Effector memory CD8-positive, alpha-beta T cell (primary cell): ENCODE data around the gene EGLN1.

Source experiments
- ATAC-seq: fragments of 150-1000 bp; cut with Tn5 transposase; replicated peaks from 2 replicates; pipeline ENCODE4 v1.10.0; 2021; ENCODE audit warnings: mild to moderate bottlenecking, moderate library complexity
- DNase-seq, 3 experiments: peaks; one replicate each; pipeline ENCODE4 v3.0.0; 2021
- H3K27ac Mint-ChIP-seq, 2 donors: one replicate each; pipeline ENCODE4 v1.8.0; 2022; ENCODE audit warnings: mild to moderate bottlenecking in 2 of 2, mixed read lengths in 2 of 2, moderate library complexity in 2 of 2
- H3K27me3 Mint-ChIP-seq, 2 donors: one replicate each; pipeline ENCODE4 v1.8.0; 2022; ENCODE audit warnings: mixed read lengths in 2 of 2
- H3K36me3 Mint-ChIP-seq: one replicate; pipeline ENCODE4 v1.8.0; 2022; ENCODE audit warnings: mild to moderate bottlenecking, moderate library complexity, mixed read lengths; ENCODE audit not compliant: insufficient read depth
- H3K4me1 Mint-ChIP-seq, 2 donors: one replicate each; pipeline ENCODE4 v1.8.0; 2022; ENCODE audit warnings: low read depth in 2 of 2, mixed read lengths in 2 of 2
- H3K4me3 Mint-ChIP-seq, 2 donors: one replicate each; pipeline ENCODE4 v1.8.0; 2022; ENCODE audit warnings: mild to moderate bottlenecking in 2 of 2, mixed read lengths in 2 of 2, moderate library complexity in 2 of 2
- H3K9me3 Mint-ChIP-seq, 2 donors: one replicate each; pipeline ENCODE4 v1.8.0; 2022; ENCODE audit warnings: mixed read lengths in 2 of 2

EGLN1 gene

GRCh38 chr1:231383159-231383860 lies 38.8 kb downstream of the EGLN1 start:
- no peak overlapping the region for H3K4me3 Mint-ChIP-seq
- H3K4me1 Mint-ChIP-seq, result peaks cover 21 to 37% of the 10 kb centered on the region in 2 donors
- DNase-seq (no peak), ATAC-seq (no peak)
- no peaks in the 10 kb centered on the region for H3K27me3 Mint-ChIP-seq
- H3K36me3 Mint-ChIP-seq, result peaks cover 9% of the 10 kb centered on the region
- H3K9me3 Mint-ChIP-seq, result no peaks in the 10 kb centered on the region
- no peak overlapping the region for H3K27ac Mint-ChIP-seq

- H3K27me3 Mint-ChIP-seq, result no peaks in the 10 kb centered on the region
- no peaks in the 10 kb centered on the region for H3K9me3 Mint-ChIP-seq
- H3K27ac Mint-ChIP-seq, result no peak overlapping the region
- H3K4me3 Mint-ChIP-seq, result no peak overlapping the region
- ATAC-seq (no peak), DNase-seq (no peak)
- peaks cover 22 to 37% of the 10 kb centered on the region in 2 donors for H3K4me1 Mint-ChIP-seq
- H3K36me3 Mint-ChIP-seq, result peaks cover 5% of the 10 kb centered on the region
These were observed 39.7 kb downstream of the EGLN1 start for GRCh38 chr1:231382426-231382825.

GRCh38 chr1:231381729-231382128 lies 40.4 kb downstream of the EGLN1 start:
- Mint-ChIP-seq H3K27me3 (no peaks in the 10 kb centered on the region), H3K4me3 (no peak overlapping the region), H3K9me3 (no peaks in the 10 kb centered on the region), H3K27ac (peak overlapping the region in 1 of 2 donors; percentile 18), H3K4me1 (peaks cover 27 to 42% of the 10 kb centered on the region in 2 donors), H3K36me3 (no peaks in the 10 kb centered on the region)
- ATAC-seq, result no peak
- DNase-seq, result no peak

- Mint-ChIP-seq H3K36me3 (peaks cover 6% of the 10 kb centered on the region), H3K4me1 (peaks cover 28 to 41% of the 10 kb centered on the region in 2 donors), H3K27ac (peak overlapping the region; percentile 16 to 36), H3K27me3 (no peaks in the 10 kb centered on the region), H3K4me3 (peak overlapping the region in 1 of 2 donors; percentile 5), H3K9me3 (no peaks in the 10 kb centered on the region)
- DNase-seq (peak in 1 of 3 experiments; percentile 5), ATAC-seq (no peak)
These were observed 45.1 kb downstream of the EGLN1 start for GRCh38 chr1:231376875-231377549.

- no peaks in the 10 kb centered on the region for H3K9me3 Mint-ChIP-seq
- peaks cover 26 to 36% of the 10 kb centered on the region in 2 donors for H3K4me1 Mint-ChIP-seq
- H3K36me3 Mint-ChIP-seq, result peaks cover 6% of the 10 kb centered on the region
- H3K27ac Mint-ChIP-seq, result peak overlapping the region in 1 of 2 donors; percentile 16
- ATAC-seq (no peak), DNase-seq (no peak)
- no peak overlapping the region for H3K4me3 Mint-ChIP-seq
- H3K27me3 Mint-ChIP-seq, result no peaks in the 10 kb centered on the region
These were observed 46.0 kb downstream of the EGLN1 start for GRCh38 chr1:231376101-231376500.

- H3K27ac Mint-ChIP-seq, result no peak overlapping the region
- H3K36me3 Mint-ChIP-seq, result peaks cover 6% of the 10 kb centered on the region
- H3K4me1 Mint-ChIP-seq, result peaks cover 19 to 26% of the 10 kb centered on the region in 2 donors
- H3K27me3 Mint-ChIP-seq, result no peaks in the 10 kb centered on the region
- H3K4me3 Mint-ChIP-seq, result no peak overlapping the region
- DNase-seq, result no peak
- H3K9me3 Mint-ChIP-seq, result no peaks in the 10 kb centered on the region
- ATAC-seq, result no peak
These were observed 47.7 kb downstream of the EGLN1 start for GRCh38 chr1:231374394-231374793.

GRCh38 chr1:231372501-231372900 lies 49.6 kb downstream of the EGLN1 start:
- no peak for DNase-seq
- ATAC-seq, result no peak
- H3K9me3 Mint-ChIP-seq, result no peaks in the 10 kb centered on the region
- no peaks in the 10 kb centered on the region for H3K27me3 Mint-ChIP-seq
- H3K36me3 Mint-ChIP-seq, result peaks cover 15% of the 10 kb centered on the region
- no peak overlapping the region for H3K4me3 Mint-ChIP-seq
- peaks cover 7 to 10% of the 10 kb centered on the region in 2 donors for H3K4me1 Mint-ChIP-seq
- H3K27ac Mint-ChIP-seq, result no peak overlapping the region

GRCh38 chr1:231369282-231369681 lies 52.8 kb downstream of the EGLN1 start:
- no peak for DNase-seq
- Mint-ChIP-seq H3K27ac (peak overlapping the region in 1 of 2 donors; percentile 7), H3K9me3 (no peaks in the 10 kb centered on the region), H3K36me3 (peaks cover 29% of the 10 kb centered on the region), H3K4me3 (no peak overlapping the region), H3K4me1 (peaks cover 0 to 6% of the 10 kb centered on the region in 2 donors), H3K27me3 (no peaks in the 10 kb centered on the region)
- ATAC-seq, result no peak

GRCh38 chr1:231364192-231364591 lies 57.9 kb downstream of the EGLN1 start:
- ATAC-seq, result no peak
- peaks cover 0 to 15% of the 10 kb centered on the region in 2 donors for H3K4me1 Mint-ChIP-seq
- peaks cover 35% of the 10 kb centered on the region for H3K36me3 Mint-ChIP-seq
- H3K27ac Mint-ChIP-seq, result peak overlapping the region in 1 of 2 donors; percentile 16
- no peaks in the 10 kb centered on the region for H3K9me3 Mint-ChIP-seq
- H3K4me3 Mint-ChIP-seq, result no peak overlapping the region
- no peaks in the 10 kb centered on the region for H3K27me3 Mint-ChIP-seq
- no peak for DNase-seq

GRCh38 chr1:231363624-231364023 lies 58.5 kb downstream of the EGLN1 start:
- H3K4me3 Mint-ChIP-seq, result no peak overlapping the region

GRCh38 chr1:231362325-231362724 lies 59.8 kb downstream of the EGLN1 start:
- H3K9me3 Mint-ChIP-seq, result no peaks in the 10 kb centered on the region
- H3K27me3 Mint-ChIP-seq, result no peaks in the 10 kb centered on the region
- ATAC-seq (no peak), DNase-seq (no peak)
- H3K36me3 Mint-ChIP-seq, result peaks cover 27% of the 10 kb centered on the region
- H3K27ac Mint-ChIP-seq, result peak overlapping the region in 1 of 2 donors; percentile 57
- H3K4me3 Mint-ChIP-seq, result no peak overlapping the region
- H3K4me1 Mint-ChIP-seq, result peaks cover 3 to 22% of the 10 kb centered on the region in 2 donors

More at GRCh38 chr1:231363624-231364023, 58.5 kb downstream of the EGLN1 start:
- H3K36me3 Mint-ChIP-seq, result peaks cover 36% of the 10 kb centered on the region
- H3K9me3 Mint-ChIP-seq, result no peaks in the 10 kb centered on the region
- H3K4me1 Mint-ChIP-seq, result peaks cover 0 to 15% of the 10 kb centered on the region in 2 donors
- no peaks in the 10 kb centered on the region for H3K27me3 Mint-ChIP-seq
- no peak for DNase-seq
- peak overlapping the region in 1 of 2 donors; percentile 57 for H3K27ac Mint-ChIP-seq
- no peak for ATAC-seq

- Mint-ChIP-seq H3K27me3 (no peaks in the 10 kb centered on the region), H3K9me3 (no peaks in the 10 kb centered on the region), H3K36me3 (peaks cover 17% of the 10 kb centered on the region), H3K4me1 (peaks cover 3 to 19% of the 10 kb centered on the region in 2 donors), H3K4me3 (no peak overlapping the region), H3K27ac (peak overlapping the region in 1 of 2 donors; percentile 60)
- DNase-seq, result no peak
- ATAC-seq, result no peak
These were observed 63.0 kb downstream of the EGLN1 start for GRCh38 chr1:231359113-231359512.

- DNase-seq (peak; percentile 27 to 31 (median 29)), ATAC-seq (peak; percentile 87)
- Mint-ChIP-seq H3K9me3 (no peaks in the 10 kb centered on the region), H3K27me3 (no peaks in the 10 kb centered on the region), H3K36me3 (peaks cover 25% of the 10 kb centered on the region), H3K27ac (no peak overlapping the region), H3K4me1 (peaks cover 3 to 15% of the 10 kb centered on the region in 2 donors), H3K4me3 (no peak overlapping the region)
These were observed 64.2 kb downstream of the EGLN1 start for GRCh38 chr1:231357831-231358354.
